ENCODE data around the gene DMBT1. TPM values are rescaled to one million over a fixed set of nuclear protein-coding genes. Genes with fewer than 3 reads are reported as not detected.

DMBT1 gene
- total and polyA plus RNA-seq, 2 donors (not counting 1 experiment from before 2014, with no cell fraction given), result not detected

GRCh38 chr10:122566632-122567031, 6.1 kb downstream of the DMBT1 start:
- intact Hi-C loops (cut with micrococcal nuclease), result no loop called here

More at GRCh38 chr10:122566632-122567031, 6.1 kb downstream of the DMBT1 start:
- H3K9ac ChIP-seq (ENCODE audit: low read length), result no peak overlapping the region
- Mint-ChIP-seq H3K27ac (no peak overlapping the region), H3K27me3 (peaks cover 31% of the 10 kb centered on the region), H3K9me3 (ENCODE audit: insufficient read depth) (no peaks in the 10 kb centered on the region), H3K4me1 (no peaks in the 10 kb centered on the region), H3K4me3 (no peak overlapping the region)
- DNase-seq (no peak), ATAC-seq (ENCODE audit: low read depth) (no peak)
- H3K4me3 ChIP-seq (ENCODE audit: control extremely low read depth in 1 of 5, extremely low read depth in 1 of 5, insufficient read depth in 1 of 5, low read depth in 2 of 5, low read length in 4 of 5), result no peak overlapping the region
- H3K27ac ChIP-seq (ENCODE audit: low read length in 2 of 2), result no peak overlapping the region
- CTCF ChIA-PET, result interaction anchor here (1.0 to 2.4 kb wide), 6 partner anchors 12 to 307 kb away, joined by 3 to 44 read pairs (median 3); no protein-coding TSS in a partner anchor
- no peak overlapping the region for H3K4me2 ChIP-seq (replicated peaks; ENCODE audit: low read depth, low read length, poor library complexity, severe bottlenecking)
- POLR2A ChIA-PET, result no interaction called here
- H2AFZ ChIP-seq (ENCODE audit: insufficient read depth, low read depth, low read length, poor library complexity, severe bottlenecking), result no peak overlapping the region
- peaks cover 0 to 16% (median 4%) of the 10 kb centered on the region in 4 experiments for H3K27me3 ChIP-seq (replicated peaks in 1 of 4; ENCODE audit: control extremely low read depth in 1 of 4, control insufficient read depth in 3 of 4, insufficient read depth in 4 of 4, low read length in 3 of 4)
- WGBS (ENCODE audit: insufficient coverage), result no CpG with 5 or more reads among the region's 1 CpG
- H3K9me3 ChIP-seq (ENCODE audit: control extremely low read depth in 1 of 3, control insufficient read depth in 2 of 3, insufficient read depth in 1 of 3, low read length in 2 of 3), result no peaks in the 10 kb centered on the region
- no peaks in the 10 kb centered on the region for H3K79me2 ChIP-seq (ENCODE audit: control insufficient read depth, insufficient read depth, low read length)
- no peaks in the 10 kb centered on the region for H3K4me1 ChIP-seq (ENCODE audit: control insufficient read depth in 2 of 2, insufficient read depth in 2 of 2, low read length in 2 of 2)
- H3K36me3 ChIP-seq (replicated peaks in 1 of 2; ENCODE audit: control extremely low read depth in 1 of 2, control insufficient read depth in 1 of 2, extremely low read depth in 1 of 2, insufficient read depth in 2 of 2, low read length in 1 of 2), result no peaks in the 10 kb centered on the region
- H4K20me1 ChIP-seq (ENCODE audit: control insufficient read depth, insufficient read depth, low read length, poor library complexity, severe bottlenecking), result no peaks in the 10 kb centered on the region
- TF ChIP-seq EZH2 (IDR thresholded peaks at IDR 0.05; ENCODE audit: borderline replicate concordance, insufficient read depth, low read depth, low read length, poor library complexity, severe bottlenecking) (no peak), CTCF (IDR thresholded peaks at IDR 0.05) (no peak)

Data from B cell (primary cell).